Activated CD4-positive, alpha-beta T cell treated with anti-CD3 and anti-CD28 coated beads for 36 hours (primary cell): ENCODE results near the gene PRH2. TPM values are rescaled to one million over a fixed set of nuclear protein-coding genes. Genes with fewer than 3 reads are reported as not detected.

Source experiments
- ATAC-seq: fragments of 200-7000 bp; cut with Tn5 transposase; one replicate; pipeline ENCODE4 v1.10.0; 2021; ENCODE audit warnings: mild to moderate bottlenecking, moderate library complexity
- CTCF ChIA-PET: fragments of 350-600 bp; sonication (Branson Sonifier 250); formaldehyde crosslinking; loops from one replicate; lab custom pipeline; 2021; ENCODE audit warnings: antibody characterized with exemption; lab: Charles Lee
- POLR2A ChIA-PET: fragments of 350-600 bp; sonication (Branson Sonifier 250); formaldehyde crosslinking; loops from one replicate; lab custom pipeline; 2021; ENCODE audit warnings: antibody characterized with exemption, inconsistent platforms; lab: Charles Lee
- DNase-seq: peaks from one replicate; pipeline ENCODE4 v3.0.0-alpha.2; 2020
- H3K27ac Mint-ChIP-seq: one replicate; pipeline ENCODE4 v1.8.0; 2021; ENCODE audit warnings: mixed read lengths
- H3K27me3 Mint-ChIP-seq: one replicate; pipeline ENCODE4 v1.8.0; 2021; ENCODE audit warnings: mixed read lengths
- H3K36me3 Mint-ChIP-seq: one replicate; pipeline ENCODE4 v1.8.0; 2021; ENCODE audit warnings: low read depth, mixed read lengths
- H3K4me1 Mint-ChIP-seq: one replicate; pipeline ENCODE4 v1.8.0; 2021; ENCODE audit warnings: mixed read lengths
- H3K4me3 Mint-ChIP-seq: one replicate; pipeline ENCODE4 v1.8.0; 2021; ENCODE audit warnings: mild to moderate bottlenecking, moderate library complexity, mixed read lengths
- H3K9me3 Mint-ChIP-seq: one replicate; pipeline ENCODE4 v1.8.0; 2021; ENCODE audit warnings: low read depth, mixed read lengths
- intact Hi-C, 2 experiments: fragments of 100-400 bp; cut with DNase I in 1 of 2; cut with micrococcal nuclease in 1 of 2; formaldehyde crosslinking; loops; one replicate each; pipeline versions ENCODE4 v1.14.2 to v1.15.1; 2022 to 2024; cut with DNase I, micrococcal nuclease
- total RNA-seq, 2 experiments: library from RNA; stranded (reverse); gene quantifications; one replicate each; pipeline ENCODE4 v1.2.3, GENCODE V29; 2021

Gene PRH2
- not detected for total RNA-seq

- CTCF ChIA-PET = no interaction called here
- ATAC-seq = no peak
- intact Hi-C loops = no loop called here
- Mint-ChIP-seq H3K4me1 (no peaks in the 10 kb centered on the region), H3K36me3 (no peaks in the 10 kb centered on the region), H3K27ac (no peak within 1 kb of the TSS), H3K9me3 (no peaks in the 10 kb centered on the region), H3K4me3 (no peak within 1 kb of the TSS), H3K27me3 (no peaks in the 10 kb centered on the region)
- POLR2A ChIA-PET = no interaction called here
- DNase-seq = no peak
Measured at GRCh38 chr12:10928746-10929286, at the start of gene PRH2. PRH2 (plus strand) TSS chr12:10929236; CDS start chr12:10929274, 38 bp downstream.

- ATAC-seq (no peak), DNase-seq (no peak)
- no peaks in the 10 kb centered on the region for H3K4me1 Mint-ChIP-seq
- POLR2A ChIA-PET = interaction anchor here (0.5 kb wide), 1 partner anchor 176 kb away, joined by 6 read pairs; no protein-coding TSS in a partner anchor
- no peaks in the 10 kb centered on the region for H3K9me3 Mint-ChIP-seq
- H3K27me3 Mint-ChIP-seq = no peaks in the 10 kb centered on the region
- peaks cover 16% of the 10 kb centered on the region for H3K36me3 Mint-ChIP-seq
- H3K4me3 Mint-ChIP-seq = no peak within 1 kb of the TSS
- CTCF ChIA-PET = no interaction called here
- no peak within 1 kb of the TSS for H3K27ac Mint-ChIP-seq
- intact Hi-C loops = no loop called here
Measured at GRCh38 chr12:10884086-10884725, 44.8 kb upstream of the PRH2 start, which contains the start of gene PRH1. PRH1 (minus strand) TSS chr12:10884255; CDS start chr12:10884217, 38 bp downstream.

- CTCF ChIA-PET = interaction anchor here (0.5 kb wide), 1 partner anchor 700 kb away, joined by 3 read pairs; no protein-coding TSS in a partner anchor
- no peak for ATAC-seq
- H3K4me1 Mint-ChIP-seq = no peaks in the 10 kb centered on the region
- H3K36me3 Mint-ChIP-seq = peaks cover 10% of the 10 kb centered on the region
- no peaks in the 10 kb centered on the region for H3K9me3 Mint-ChIP-seq
- no peak overlapping the region for H3K27ac Mint-ChIP-seq
- POLR2A ChIA-PET = no interaction called here
- DNase-seq = no peak
- intact Hi-C loops = no loop called here
- no peak overlapping the region for H3K4me3 Mint-ChIP-seq
- H3K27me3 Mint-ChIP-seq = no peaks in the 10 kb centered on the region
Measured at GRCh38 chr12:10889226-10889625, 39.8 kb upstream of the PRH2 start.

GRCh38 chr12:10891937-10892336 lies 37.1 kb upstream of the PRH2 start:
- ChIA-PET POLR2A (no interaction called here), CTCF (no interaction called here)
- no peaks in the 10 kb centered on the region for H3K27me3 Mint-ChIP-seq
- H3K27ac Mint-ChIP-seq = no peak overlapping the region
- ATAC-seq (no peak), DNase-seq (no peak)
- intact Hi-C loops = no loop called here
- no peaks in the 10 kb centered on the region for H3K9me3 Mint-ChIP-seq
- H3K4me1 Mint-ChIP-seq = no peaks in the 10 kb centered on the region
- peaks cover 14% of the 10 kb centered on the region for H3K36me3 Mint-ChIP-seq
- no peak overlapping the region for H3K4me3 Mint-ChIP-seq

GRCh38 chr12:10896854-10897253 lies 32.2 kb upstream of the PRH2 start:
- intact Hi-C loops = no loop called here
- CTCF ChIA-PET = no interaction called here
- Mint-ChIP-seq H3K27ac (no peak overlapping the region), H3K4me3 (no peak overlapping the region), H3K9me3 (peaks cover 4% of the 10 kb centered on the region), H3K4me1 (no peaks in the 10 kb centered on the region), H3K27me3 (no peaks in the 10 kb centered on the region), H3K36me3 (peaks cover 17% of the 10 kb centered on the region)
- POLR2A ChIA-PET = no interaction called here
- DNase-seq (no peak), ATAC-seq (no peak)

GRCh38 chr12:10900530-10900929 lies 28.5 kb upstream of the PRH2 start:
- Mint-ChIP-seq H3K27ac (no peak overlapping the region), H3K27me3 (no peaks in the 10 kb centered on the region), H3K4me3 (no peak overlapping the region), H3K36me3 (peaks cover 33% of the 10 kb centered on the region), H3K4me1 (no peaks in the 10 kb centered on the region), H3K9me3 (peaks cover 31% of the 10 kb centered on the region)
- ATAC-seq (no peak), DNase-seq (no peak)
- intact Hi-C loops = no loop called here
- POLR2A ChIA-PET = no interaction called here
- CTCF ChIA-PET = no interaction called here

GRCh38 chr12:10900972-10901371 lies 28.1 kb upstream of the PRH2 start:
- ATAC-seq = no peak
- H3K36me3 Mint-ChIP-seq = peaks cover 36% of the 10 kb centered on the region
- no peak overlapping the region for H3K4me3 Mint-ChIP-seq
- intact Hi-C loops = no loop called here
- no peak overlapping the region for H3K27ac Mint-ChIP-seq
- ChIA-PET POLR2A (no interaction called here), CTCF (no interaction called here)
- peaks cover 31% of the 10 kb centered on the region for H3K9me3 Mint-ChIP-seq
- H3K4me1 Mint-ChIP-seq = no peaks in the 10 kb centered on the region
- H3K27me3 Mint-ChIP-seq = no peaks in the 10 kb centered on the region
- DNase-seq = no peak

GRCh38 chr12:10901427-10901826 lies 27.6 kb upstream of the PRH2 start:
- no peak overlapping the region for H3K4me3 Mint-ChIP-seq
- peaks cover 31% of the 10 kb centered on the region for H3K9me3 Mint-ChIP-seq
- CTCF ChIA-PET = no interaction called here
- peaks cover 36% of the 10 kb centered on the region for H3K36me3 Mint-ChIP-seq
- H3K4me1 Mint-ChIP-seq = no peaks in the 10 kb centered on the region
- DNase-seq = no peak
- intact Hi-C loops = no loop called here
- H3K27me3 Mint-ChIP-seq = no peaks in the 10 kb centered on the region
- no peak overlapping the region for H3K27ac Mint-ChIP-seq
- ATAC-seq = no peak
- POLR2A ChIA-PET = no interaction called here

- H3K27me3 Mint-ChIP-seq = no peaks in the 10 kb centered on the region
- CTCF ChIA-PET = no interaction called here
- no peaks in the 10 kb centered on the region for H3K4me1 Mint-ChIP-seq
- H3K36me3 Mint-ChIP-seq = peaks cover 43% of the 10 kb centered on the region
- peaks cover 30% of the 10 kb centered on the region for H3K9me3 Mint-ChIP-seq
- ATAC-seq (no peak), DNase-seq (no peak)
- H3K4me3 Mint-ChIP-seq = no peak overlapping the region
- H3K27ac Mint-ChIP-seq = no peak overlapping the region
- intact Hi-C loops = no loop called here
- POLR2A ChIA-PET = no interaction called here
Measured at GRCh38 chr12:10904686-10905085, 24.4 kb upstream of the PRH2 start.

GRCh38 chr12:10909462-10909861 lies 19.6 kb upstream of the PRH2 start, which contains the start of gene TAS2R13:
TAS2R13 (minus strand) TSS chr12:10909562; CDS start chr12:10909298, 264 bp downstream.
- no peak for ATAC-seq
- Mint-ChIP-seq H3K36me3 (peaks cover 25% of the 10 kb centered on the region), H3K9me3 (peaks cover 11% of the 10 kb centered on the region), H3K27me3 (no peaks in the 10 kb centered on the region), H3K4me1 (no peaks in the 10 kb centered on the region), H3K4me3 (no peak within 1 kb of the TSS), H3K27ac (no peak within 1 kb of the TSS)
- ChIA-PET CTCF (no interaction called here), POLR2A (no interaction called here)
- DNase-seq = no peak
- intact Hi-C loops = no loop called here

GRCh38 chr12:10910380-10910779 lies 18.7 kb upstream of the PRH2 start:
- CTCF ChIA-PET = no interaction called here

GRCh38 chr12:10919809-10920208 lies 9.2 kb upstream of the PRH2 start:
- intact Hi-C loops = no loop called here
- no peak overlapping the region for H3K4me3 Mint-ChIP-seq
- no peaks in the 10 kb centered on the region for H3K4me1 Mint-ChIP-seq
- DNase-seq = no peak
- ChIA-PET POLR2A (no interaction called here), CTCF (no interaction called here)
- no peaks in the 10 kb centered on the region for H3K36me3 Mint-ChIP-seq
- H3K27ac Mint-ChIP-seq = no peak overlapping the region
- no peak for ATAC-seq
- H3K9me3 Mint-ChIP-seq = no peaks in the 10 kb centered on the region
- no peaks in the 10 kb centered on the region for H3K27me3 Mint-ChIP-seq

More at GRCh38 chr12:10910380-10910779, 18.7 kb upstream of the PRH2 start:
- Mint-ChIP-seq H3K27me3 (no peaks in the 10 kb centered on the region), H3K27ac (no peak overlapping the region), H3K9me3 (peaks cover 3% of the 10 kb centered on the region), H3K4me1 (no peaks in the 10 kb centered on the region), H3K36me3 (peaks cover 18% of the 10 kb centered on the region), H3K4me3 (no peak overlapping the region)
- DNase-seq (no peak), ATAC-seq (no peak)
- POLR2A ChIA-PET = no interaction called here
- intact Hi-C loops = no loop called here
